Mesothelial cell of epicardium (in vitro differentiated cells): ENCODE measurements around the gene CASP6. TPM values are rescaled to one million over a fixed set of nuclear protein-coding genes. Genes with fewer than 3 reads are reported as not detected.

Experiments used
- DNase-seq, 2 experiments: peaks; one replicate each; pipeline ENCODE4 v3.0.0; 2021; ENCODE audit warnings: low spot score in 2 of 2; ENCODE audit not compliant: unreplicated experiment in 2 of 2
- H3K27ac Mint-ChIP-seq: 2 replicates; pipeline ENCODE4 v1.8.0; 2021; ENCODE audit warnings: mixed read lengths
- H3K27me3 Mint-ChIP-seq: 2 replicates; pipeline ENCODE4 v1.8.0; 2021; ENCODE audit warnings: low read depth, mixed read lengths
- H3K36me3 Mint-ChIP-seq: 2 replicates; pipeline ENCODE4 v1.8.0; 2021; ENCODE audit warnings: mixed read lengths
- H3K4me1 Mint-ChIP-seq: 2 replicates; pipeline ENCODE4 v1.8.0; 2021; ENCODE audit warnings: mixed read lengths
- H3K4me3 Mint-ChIP-seq: 2 replicates; pipeline ENCODE4 v1.8.0; 2021; ENCODE audit warnings: mild to moderate bottlenecking, moderate library complexity, mixed read lengths
- H3K9me3 Mint-ChIP-seq: 2 replicates; pipeline ENCODE4 v1.8.0; 2021; ENCODE audit warnings: mixed read lengths
- CTCF ChIP-seq: fragments of 200-600 bp; sonication (generic); IDR thresholded peaks from one replicate; pipeline ENCODE4 v1.5.0; 2021; ENCODE audit warnings: antibody characterized with exemption; ENCODE audit not compliant: unreplicated experiment
- total RNA-seq: library from RNA; stranded (reverse); gene quantifications from 3 replicates; pipeline ENCODE4 v1.2.1, GENCODE V29; 2021

The CASP6 gene
- total RNA-seq, 1 donor from 2014 or later: 36.7 TPM

GRCh38 chr4:109713500-109713899 lies 10.3 kb upstream of the CASP6 start:
- DNase-seq: no peak
- H3K36me3 Mint-ChIP-seq: peaks cover 39% of the 10 kb centered on the region
- no peaks in the 10 kb centered on the region for H3K27me3 Mint-ChIP-seq
- TF ChIP-seq CTCF: no peak
- H3K4me3 Mint-ChIP-seq: no peak overlapping the region
- H3K4me1 Mint-ChIP-seq: peaks cover 7% of the 10 kb centered on the region
- H3K9me3 Mint-ChIP-seq: no peaks in the 10 kb centered on the region
- no peak overlapping the region for H3K27ac Mint-ChIP-seq

GRCh38 chr4:109708990-109709389 lies 5.7 kb upstream of the CASP6 start:
- Mint-ChIP-seq H3K4me3 (no peak overlapping the region), H3K4me1 (peaks cover 8% of the 10 kb centered on the region), H3K27me3 (no peaks in the 10 kb centered on the region)

GRCh38 chr4:109708435-109708834 lies 5.2 kb upstream of the CASP6 start:
- H3K9me3 Mint-ChIP-seq: no peaks in the 10 kb centered on the region
- no peak overlapping the region for H3K4me3 Mint-ChIP-seq
- no peak for TF ChIP-seq CTCF
- peaks cover 15% of the 10 kb centered on the region for H3K36me3 Mint-ChIP-seq
- peak overlapping the region; percentile 52 for H3K27ac Mint-ChIP-seq
- no peaks in the 10 kb centered on the region for H3K27me3 Mint-ChIP-seq
- no peak for DNase-seq
- peaks cover 12% of the 10 kb centered on the region for H3K4me1 Mint-ChIP-seq

More at GRCh38 chr4:109708990-109709389, 5.7 kb upstream of the CASP6 start:
- Mint-ChIP-seq H3K36me3 (peaks cover 17% of the 10 kb centered on the region), H3K27ac (no peak overlapping the region), H3K9me3 (no peaks in the 10 kb centered on the region)
- no peak for TF ChIP-seq CTCF
- no peak for DNase-seq

- H3K36me3 Mint-ChIP-seq: peaks cover 9% of the 10 kb centered on the region
- TF ChIP-seq CTCF: no peak
- H3K27ac Mint-ChIP-seq: peak overlapping the region; percentile 96
- H3K4me3 Mint-ChIP-seq: peak overlapping the region; percentile 94
- no peaks in the 10 kb centered on the region for H3K9me3 Mint-ChIP-seq
- no peak for DNase-seq
- H3K4me1 Mint-ChIP-seq: peaks cover 40% of the 10 kb centered on the region
- H3K27me3 Mint-ChIP-seq: no peaks in the 10 kb centered on the region
These were observed 568 bp upstream of the CASP6 start for GRCh38 chr4:109703664-109704361.

GRCh38 chr4:109701566-109702410 lies 1.5 kb downstream of the CASP6 start:
- peaks cover 41% of the 10 kb centered on the region for H3K4me1 Mint-ChIP-seq
- no peak for DNase-seq
- H3K4me3 Mint-ChIP-seq: peak overlapping the region; percentile 94
- H3K36me3 Mint-ChIP-seq: peaks cover 20% of the 10 kb centered on the region
- H3K9me3 Mint-ChIP-seq: no peaks in the 10 kb centered on the region
- no peaks in the 10 kb centered on the region for H3K27me3 Mint-ChIP-seq
- peak overlapping the region; percentile 96 for H3K27ac Mint-ChIP-seq
- no peak for TF ChIP-seq CTCF
